NCI-H1417 (cell line): ENCODE data around the gene ATP2B2.

Experiments
- DNase-seq, 3 experiments: peaks; one replicate each; lab custom pipeline; 2025; lab: John Stamatoyannopoulos, UW

ATP2B2 gene

DNA sequence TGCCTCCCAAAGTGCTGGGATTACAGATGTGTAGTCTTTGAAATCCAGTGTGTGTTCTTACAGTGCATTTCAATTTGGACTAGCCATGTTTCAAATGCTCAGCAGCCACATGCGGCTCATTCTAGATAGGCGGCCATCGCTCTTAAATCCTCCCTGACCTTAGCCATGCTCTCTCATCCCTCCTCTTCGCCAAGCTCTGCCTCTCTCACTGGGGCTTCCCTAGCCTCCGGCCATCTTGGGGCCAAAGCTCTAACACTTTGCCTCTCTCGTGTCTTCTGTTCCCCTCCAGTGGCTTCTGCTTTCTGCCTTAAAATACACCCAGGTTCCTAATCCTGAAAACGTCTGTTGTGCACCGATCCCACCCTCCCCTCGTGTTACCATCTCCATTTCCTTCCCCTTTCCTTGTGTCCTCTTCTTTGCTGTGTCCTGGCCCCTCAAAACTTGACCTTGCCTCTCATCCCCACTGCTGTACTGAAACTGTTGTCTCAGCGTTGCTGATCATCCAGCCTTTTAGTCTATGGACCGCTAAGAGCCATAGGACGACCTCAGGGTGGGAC lies 211.3 kb downstream of the ATP2B2 start:
- DNase-seq, result no peak

DNA sequence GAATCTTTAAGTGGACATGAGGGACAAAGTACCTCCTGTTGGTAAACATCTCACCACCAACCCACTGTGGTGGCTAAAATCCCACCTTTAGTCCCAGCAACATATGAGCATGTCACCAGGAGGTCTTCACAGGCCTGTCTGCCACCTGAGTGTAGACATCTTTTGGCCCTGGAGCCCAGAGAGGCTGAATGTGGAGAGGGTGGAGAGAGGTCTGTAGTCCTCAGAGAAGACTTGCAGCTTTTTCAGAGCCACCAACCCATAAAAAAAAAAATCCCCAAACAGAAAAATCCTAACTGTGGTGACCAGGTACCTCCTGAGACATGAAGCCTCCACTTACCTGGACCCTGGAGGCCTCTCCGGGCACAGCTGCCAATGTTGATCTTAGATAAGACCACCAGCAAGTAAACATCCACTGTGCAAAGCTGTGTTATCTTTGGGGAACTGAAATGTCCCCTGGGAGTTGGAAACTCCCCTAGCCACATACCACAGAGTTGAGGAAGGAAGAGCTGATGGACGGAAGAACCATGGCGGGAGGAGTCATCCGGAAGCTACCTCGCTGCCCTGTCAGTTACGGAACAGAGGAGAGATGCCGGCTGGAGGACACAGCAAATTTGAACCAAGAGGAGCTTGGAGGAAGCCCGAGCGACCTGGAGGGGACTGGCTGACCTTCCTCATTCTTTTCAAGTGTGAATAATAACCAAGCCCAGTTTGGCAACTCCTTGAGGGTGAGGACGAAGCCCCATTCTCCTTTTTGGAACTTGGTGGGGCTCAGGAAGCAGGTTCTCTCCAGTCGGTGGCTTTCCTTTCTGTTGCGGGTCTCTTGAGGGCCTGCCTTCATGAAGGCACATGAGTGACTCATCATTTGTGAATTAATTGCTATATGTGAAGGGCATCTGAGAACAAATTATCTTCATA lies 212.6 kb downstream of the ATP2B2 start, which contains the start of gene GHRL:
GHRL (minus strand) TSS at position 443 of the 915 bp plus-strand sequence. CDS start 2,767 bp downstream, outside the sequence.
- no peak for DNase-seq

DNA sequence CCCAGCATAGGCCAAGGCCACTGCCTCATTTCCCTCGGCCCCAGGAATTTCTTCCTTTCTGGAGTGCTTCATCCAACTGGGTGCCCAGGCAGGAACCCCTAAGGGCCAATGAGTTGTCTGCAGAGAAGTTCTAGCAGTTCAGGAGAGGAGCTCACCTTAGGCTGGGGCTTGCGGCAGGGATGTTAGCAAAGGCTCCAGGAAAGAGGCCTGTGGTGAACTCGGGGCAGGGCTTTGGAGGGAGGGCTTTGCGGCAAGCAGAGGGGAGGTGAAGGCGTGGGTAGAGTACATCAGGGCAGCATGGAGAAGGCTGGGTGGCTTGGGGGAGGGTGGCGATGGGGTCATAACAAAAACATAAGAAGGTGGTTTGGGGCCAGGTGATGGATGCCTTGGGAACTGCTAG lies 213.7 kb downstream of the ATP2B2 start:
- no peak for DNase-seq

- no peak for DNase-seq
Measured at GRCh38 chr3:10290481-10291176, 214.8 kb downstream of the ATP2B2 start.

- no peak for DNase-seq
Measured at GRCh38 chr3:10289787-10290355, 215.5 kb downstream of the ATP2B2 start.

GRCh38 chr3:10289077-10289476 lies 216.3 kb downstream of the ATP2B2 start:
- no peak for DNase-seq

DNA sequence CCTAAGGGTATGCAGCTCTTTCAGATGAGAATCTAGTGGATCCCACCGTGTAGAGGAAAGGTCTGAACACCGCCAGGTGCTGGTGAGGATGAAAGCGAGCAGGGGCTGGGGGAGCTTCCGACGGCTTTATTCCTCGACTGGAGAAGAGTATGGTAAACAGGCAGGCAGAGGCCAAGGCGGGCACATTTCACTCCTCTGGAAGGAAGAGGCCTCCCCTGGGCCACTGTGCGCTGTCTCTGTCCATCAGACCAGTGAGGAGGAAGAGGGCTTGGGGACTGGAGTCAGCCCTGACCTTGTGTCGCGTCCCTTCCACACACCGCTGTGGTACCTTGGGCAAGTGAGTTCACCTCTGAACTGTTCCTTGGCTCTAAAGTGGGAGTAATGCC lies 216.8 kb downstream of the ATP2B2 start:
- DNase-seq, result no peak

GRCh38 chr3:10287936-10288574 lies 217.3 kb downstream of the ATP2B2 start:
- DNase-seq, result no peak

- peak; percentile 33 to 82 (median 53) for DNase-seq
Measured at GRCh38 chr3:10286596-10287295, 218.6 kb downstream of the ATP2B2 start.

DNA sequence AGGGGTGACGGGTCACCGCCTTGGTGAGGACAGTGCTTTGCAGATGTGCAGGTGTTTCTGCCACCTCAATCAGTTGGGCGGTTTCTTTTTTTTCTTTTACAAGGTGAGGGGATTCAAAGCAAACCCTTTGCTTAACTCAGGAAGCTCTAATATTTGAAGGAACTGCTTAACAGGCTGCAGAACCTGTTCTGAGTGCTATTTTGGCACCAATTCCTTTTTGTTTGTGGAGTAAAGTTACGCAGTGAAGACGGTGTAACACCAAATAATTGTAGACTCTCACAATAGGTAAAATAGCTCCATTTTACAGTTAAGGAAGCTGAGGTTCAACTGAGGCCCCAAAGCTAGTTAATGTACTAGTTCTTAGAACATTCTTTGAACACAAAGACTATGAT lies 219.3 kb downstream of the ATP2B2 start:
- no peak for DNase-seq

DNA sequence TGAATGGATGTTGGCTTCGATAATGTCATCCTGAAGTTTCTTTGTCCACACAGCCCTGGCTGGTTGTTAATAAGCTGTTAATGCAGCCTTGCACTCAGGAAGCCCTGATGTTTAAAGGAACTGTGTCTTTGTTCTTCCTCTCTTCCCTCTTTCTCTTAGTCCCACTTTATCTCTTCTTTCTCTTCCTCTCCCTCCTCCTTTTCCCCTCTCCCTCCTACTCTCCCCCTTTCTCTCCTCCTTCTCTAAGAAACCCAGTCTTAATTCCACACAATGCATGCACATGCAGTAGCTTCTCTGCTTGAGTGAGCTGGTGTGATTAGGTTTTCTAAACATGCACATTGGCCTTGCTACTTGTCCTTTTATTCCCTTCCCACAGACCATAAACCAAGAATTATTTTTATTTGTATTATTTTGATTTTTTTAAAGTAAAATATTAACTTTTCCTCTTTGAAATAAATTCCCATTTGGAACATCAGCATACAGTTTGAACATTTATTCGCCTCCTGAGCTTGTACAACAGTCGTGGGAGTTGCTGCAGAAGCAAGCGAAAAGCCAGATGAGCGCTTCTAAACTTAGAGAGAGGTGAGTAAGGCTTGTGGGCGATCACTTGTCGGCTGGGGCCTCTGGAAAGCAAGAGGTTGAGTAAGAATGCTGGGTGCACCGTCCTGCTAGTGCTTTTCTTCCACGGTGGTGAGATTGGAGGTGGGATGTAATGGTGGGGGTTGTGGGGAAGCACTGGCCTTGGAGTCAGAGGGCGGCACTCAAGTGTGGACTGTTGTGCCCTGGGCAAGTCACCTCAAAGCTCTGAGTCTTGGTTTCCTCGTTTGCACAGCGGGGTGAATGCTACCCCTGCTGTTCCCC lies 219.9 kb downstream of the ATP2B2 start:
- DNase-seq, result no peak

GRCh38 chr3:10284496-10284895 lies 220.9 kb downstream of the ATP2B2 start:
- DNase-seq, result no peak

DNA sequence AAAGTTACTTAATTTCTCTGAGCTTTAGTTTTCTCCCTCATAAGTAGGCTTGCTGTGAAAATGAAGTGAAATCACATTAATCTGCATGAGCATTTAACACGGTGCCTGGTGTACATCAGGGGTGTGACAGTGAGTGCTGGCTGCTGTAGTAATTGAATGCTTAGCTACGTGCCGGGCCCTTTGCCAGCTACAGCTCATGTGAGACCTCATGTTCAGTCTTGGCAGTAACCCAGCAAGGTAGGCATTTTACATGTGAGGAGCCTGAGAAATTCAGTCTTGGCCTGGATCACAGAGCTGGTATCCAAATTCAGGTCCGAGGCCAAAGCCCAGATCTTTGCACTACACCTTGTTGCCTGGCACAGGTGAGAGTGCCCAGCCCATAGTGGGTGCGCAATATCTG lies 221.7 kb downstream of the ATP2B2 start:
- no peak for DNase-seq

GRCh38 chr3:10281951-10282350 lies 223.4 kb downstream of the ATP2B2 start:
- no peak for DNase-seq

- DNase-seq, result no peak
Measured at GRCh38 chr3:10280571-10280970, 224.8 kb downstream of the ATP2B2 start.

DNA sequence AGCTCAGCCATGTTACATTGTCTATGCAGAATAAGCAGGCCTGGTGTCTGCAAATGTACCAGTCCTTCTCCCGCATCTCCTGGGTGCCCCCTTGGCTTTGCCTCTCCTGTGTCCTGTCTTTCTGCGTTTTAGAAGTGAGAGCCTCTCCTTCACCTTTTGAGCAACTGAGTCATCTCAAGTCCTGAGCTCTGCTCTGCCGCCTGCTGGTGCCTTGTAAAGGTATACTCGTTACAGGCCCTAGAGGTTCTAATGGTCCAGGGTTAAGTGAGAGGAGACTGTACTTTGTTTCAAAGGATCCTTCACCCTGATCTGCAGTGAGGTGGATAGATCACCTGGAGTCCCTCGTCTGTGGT lies 225.2 kb downstream of the ATP2B2 start:
- no peak for DNase-seq

- no peak for DNase-seq
Measured at GRCh38 chr3:10279384-10280176, 225.8 kb downstream of the ATP2B2 start.

GRCh38 chr3:10278501-10278900 lies 226.9 kb downstream of the ATP2B2 start:
- no peak for DNase-seq

DNA sequence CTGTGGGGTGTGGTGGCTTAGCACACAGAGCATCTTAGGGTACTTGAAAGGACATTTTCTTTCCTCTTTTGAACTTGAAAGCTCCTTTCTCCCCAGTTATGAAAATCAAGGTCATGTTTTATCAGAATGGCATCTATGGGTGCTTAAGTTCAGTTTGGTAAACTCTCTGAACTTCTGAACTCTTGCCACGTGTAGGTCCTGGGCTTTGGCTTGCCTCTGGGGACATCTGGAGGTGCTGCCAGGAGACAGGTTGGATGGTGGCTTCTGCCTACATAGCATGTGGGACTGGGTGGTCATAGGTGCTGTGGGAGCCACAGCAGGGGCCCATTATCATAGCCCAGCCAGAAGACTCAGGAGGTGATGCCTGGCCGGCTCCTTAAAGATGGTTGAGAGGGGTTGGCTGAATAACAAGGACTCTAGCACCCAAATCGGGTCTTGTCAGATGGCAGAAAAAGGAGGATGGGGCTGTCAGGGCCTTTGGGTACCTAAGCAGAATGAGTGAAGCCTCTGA lies 228.2 kb downstream of the ATP2B2 start:
- no peak for DNase-seq
